Glomerular visceral epithelial cell (primary cell): ENCODE data around the gene TK2.
"Not testable (repeated sequence)": the region's sequence is repeated elsewhere in the genome, so short reads cannot be mapped to it uniquely, and the experiment has no call there.

Experiments
- DNase-seq: peaks from one replicate; pipeline ENCODE4 v3.0.0-alpha.2; 2016; ENCODE audit errors: extremely low spot score

The TK2 gene

GRCh38 chr16:66519482-66520373 is 30.2 kb downstream of the TK2 start:
- no peak for DNase-seq

- DNase-seq: no peak
Observed at GRCh38 chr16:66517586-66518263, 32.2 kb downstream of the TK2 start.

- DNase-seq: peak; percentile 99
Observed at GRCh38 chr16:66516808-66517585, 32.9 kb downstream of the TK2 start.

- DNase-seq: no peak
Observed at GRCh38 chr16:66516509-66516807, 33.5 kb downstream of the TK2 start.

GRCh38 chr16:66515596-66516508 is 34.1 kb downstream of the TK2 start:
- DNase-seq: peak; percentile 93

GRCh38 chr16:66514980-66515595 is 34.8 kb downstream of the TK2 start:
- DNase-seq: not testable (repeated sequence)

- not testable (repeated sequence) for DNase-seq
Observed at GRCh38 chr16:66514391-66514790, 35.5 kb downstream of the TK2 start.

- DNase-seq: peak; percentile 63
Observed at GRCh38 chr16:66513111-66513723, 36.7 kb downstream of the TK2 start.

- no peak for DNase-seq
Observed at GRCh38 chr16:66512272-66513110, 37.4 kb downstream of the TK2 start.

- peak; percentile 96 for DNase-seq
Observed at GRCh38 chr16:66511602-66512271, 38.2 kb downstream of the TK2 start.

GRCh38 chr16:66510711-66511601 is 39.0 kb downstream of the TK2 start:
- peak; percentile 49 for DNase-seq

- DNase-seq: no peak
Observed at GRCh38 chr16:66510298-66510697, 39.6 kb downstream of the TK2 start.

- DNase-seq: no peak
Observed at GRCh38 chr16:66509576-66509975, 40.3 kb downstream of the TK2 start.

GRCh38 chr16:66508914-66509496 is 40.9 kb downstream of the TK2 start:
- DNase-seq: no peak

- peak; percentile 88 for DNase-seq
Observed at GRCh38 chr16:66508248-66508913, 41.5 kb downstream of the TK2 start.

- DNase-seq: peak; percentile 60
Observed at GRCh38 chr16:66507731-66508239, 42.1 kb downstream of the TK2 start.

- DNase-seq: no peak
Observed at GRCh38 chr16:66503612-66504011, 46.3 kb downstream of the TK2 start.
